Stimulated activated CD4-positive, alpha-beta T cell treated with anti-CD3 and anti-CD28 coated beads, Interleukin-4, amount 100 ng/mL, for 1 hour (primary cell): Measurements from ENCODE around the gene LIF.
"Not testable (repeated sequence)": the region's sequence is repeated elsewhere in the genome, so short reads cannot be mapped to it uniquely, and the experiment has no call there.

Source experiments
- DNase-seq: peaks from one replicate; pipeline ENCODE4 v3.0.0-alpha.2; 2020

Gene LIF

GRCh38 chr22:30205281-30206115, 41.1 kb downstream of the LIF start:
- no peak for DNase-seq

- no peak for DNase-seq
Observed at GRCh38 chr22:30204742-30205111, 41.8 kb downstream of the LIF start.

GRCh38 chr22:30204015-30204741, 42.4 kb downstream of the LIF start:
- no peak for DNase-seq

GRCh38 chr22:30202531-30203006, 44.0 kb downstream of the LIF start:
- DNase-seq: no peak

GRCh38 chr22:30201945-30202344, 44.6 kb downstream of the LIF start:
- DNase-seq: no peak

- DNase-seq: not testable (repeated sequence)
Observed at GRCh38 chr22:30200905-30201304, 45.7 kb downstream of the LIF start.

- no peak for DNase-seq
Observed at GRCh38 chr22:30198921-30199320, 47.6 kb downstream of the LIF start.

GRCh38 chr22:30198152-30198825, 48.3 kb downstream of the LIF start:
- DNase-seq: no peak

GRCh38 chr22:30197389-30197788, 49.2 kb downstream of the LIF start:
- DNase-seq: no peak

- DNase-seq: no peak
Observed at GRCh38 chr22:30196880-30197336, 49.7 kb downstream of the LIF start.

GRCh38 chr22:30196141-30196879, 50.2 kb downstream of the LIF start:
- peak; percentile 48 for DNase-seq

- no peak for DNase-seq
Observed at GRCh38 chr22:30195245-30196140, 51.1 kb downstream of the LIF start.

- no peak for DNase-seq
Observed at GRCh38 chr22:30193031-30193775, 53.4 kb downstream of the LIF start.

- DNase-seq: no peak
Observed at GRCh38 chr22:30192427-30192826, 54.1 kb downstream of the LIF start.

GRCh38 chr22:30191040-30191701, 55.4 kb downstream of the LIF start:
- DNase-seq: no peak

GRCh38 chr22:30190574-30190973, 56.0 kb downstream of the LIF start:
- no peak for DNase-seq
